IMR-90 (cell line): ENCODE data around the gene GALNT5. TPM values are rescaled to one million over a fixed set of nuclear protein-coding genes. Genes with fewer than 3 reads are reported as not detected.
"Not testable (repeated sequence)": the region's sequence is repeated elsewhere in the genome, so short reads cannot be mapped to it uniquely, and the experiment has no call there.

Experiments
- ATAC-seq: fragments of 200-7000 bp; cut with Tn5 transposase; 2 replicates; pipeline ENCODE4 v1.9.1; 2020; ENCODE audit warnings: low read depth, mild to moderate bottlenecking, moderate library complexity
- BruUV-seq: library from RNA; stranded (reverse); fragments of 400-500 nt; replicated peaks from 2 replicates; lab custom pipeline; 2021; lab: Mats Ljungman, UMichigan
- CTCF ChIA-PET: fragments of 300-600 bp; formaldehyde crosslinking; extraction: SDS; loops from one replicate; lab custom pipeline; 2021; ENCODE audit warnings: antibody characterized with exemption; lab: Yijun Ruan, JAX
- POLR2A ChIA-PET: fragments of 300-600 bp; sonication (Branson Sonifier 250); formaldehyde crosslinking; loops from one replicate; lab custom pipeline; 2022; ENCODE audit warnings: antibody characterized with exemption; ENCODE audit not compliant: unreplicated experiment; lab: Charles Lee
- DNase-seq: peaks from one replicate; pipeline ENCODE4 v3.0.0; 2013
- H2AFZ ChIP-seq: replicated peaks from 2 replicates; pipeline ENCODE3; 2013; ENCODE audit warnings: low read length, mild to moderate bottlenecking; ENCODE audit not compliant: poor library complexity
- H2AK5ac ChIP-seq: 2 replicates; pipeline ENCODE4 v1.6.1; 2013; ENCODE audit warnings: low read depth, low read length, inconsistent platforms
- H2AK9ac ChIP-seq: replicated peaks from 2 replicates; pipeline ENCODE3; 2013; ENCODE audit warnings: mild to moderate bottlenecking, low read depth, low read length, moderate library complexity; ENCODE audit not compliant: poor library complexity
- H2BK120ac ChIP-seq: 2 replicates; pipeline ENCODE4 v1.6.1; 2013; ENCODE audit warnings: low read depth, low read length, inconsistent platforms
- H2BK15ac ChIP-seq: 3 replicates; pipeline ENCODE4 v1.6.1; 2013; ENCODE audit warnings: low read depth, low read length, inconsistent platforms
- H2BK20ac ChIP-seq: 2 replicates; pipeline ENCODE4 v1.6.1; 2013; ENCODE audit warnings: low read depth, mild to moderate bottlenecking, inconsistent platforms, low read length, moderate library complexity
- H2BK5ac ChIP-seq: 2 replicates; pipeline ENCODE4 v1.6.1; 2013; ENCODE audit warnings: mild to moderate bottlenecking, low read depth, low read length, inconsistent platforms; ENCODE audit not compliant: poor library complexity, severe bottlenecking
- H3K14ac ChIP-seq: replicated peaks from 2 replicates; pipeline ENCODE4 v1.6.1; 2013; ENCODE audit warnings: low read depth, low read length, inconsistent platforms
- H3K18ac ChIP-seq: 2 replicates; pipeline ENCODE4 v1.6.1; 2013; ENCODE audit warnings: low read depth, low read length, control low read depth
- H3K23ac ChIP-seq: 2 replicates; pipeline ENCODE4 v1.6.1; 2013; ENCODE audit warnings: low read depth, low read length, inconsistent platforms
- H3K27ac ChIP-seq: 2 replicates; pipeline ENCODE4 v1.5.1; 2013; ENCODE audit warnings: mild to moderate bottlenecking, control low read depth, low read length; ENCODE audit not compliant: insufficient read depth
- H3K27me3 ChIP-seq: 2 replicates; pipeline ENCODE4 v1.6.1; 2013; ENCODE audit warnings: low read length; ENCODE audit not compliant: control insufficient read depth, insufficient read depth
- H3K36me3 ChIP-seq: 2 replicates; pipeline ENCODE4 v1.6.1; 2013; ENCODE audit warnings: low read length, mixed read lengths; ENCODE audit not compliant: control insufficient read depth, insufficient read depth
- H3K4ac ChIP-seq: 2 replicates; pipeline ENCODE4 v1.6.1; 2013; ENCODE audit warnings: low read depth, low read length, inconsistent platforms
- H3K4me1 ChIP-seq: 2 replicates; pipeline ENCODE4 v1.6.1; 2013; ENCODE audit warnings: low read length, mixed read lengths; ENCODE audit not compliant: control insufficient read depth, insufficient read depth
- H3K4me2 ChIP-seq: 2 replicates; pipeline ENCODE4 v1.6.1; 2013; ENCODE audit warnings: low read depth, mild to moderate bottlenecking, control low read depth, low read length, moderate library complexity
- H3K4me3 ChIP-seq: 2 replicates; pipeline ENCODE4 v1.5.1; 2013; ENCODE audit warnings: low read depth, mild to moderate bottlenecking, control low read depth, low read length, moderate library complexity; ENCODE audit not compliant: insufficient read depth
- H3K56ac ChIP-seq: 2 replicates; pipeline ENCODE4 v1.6.1; 2013; ENCODE audit warnings: low read length, inconsistent platforms; ENCODE audit not compliant: insufficient read depth; ENCODE audit errors: extremely low read depth
- H3K79me1 ChIP-seq, 2 experiments: 2 replicates each; pipeline ENCODE4 v1.6.1; 2013; ENCODE audit warnings: low read length in 2 of 2, inconsistent platforms in 1 of 2, low read depth in 1 of 2
- H3K9ac ChIP-seq: 2 replicates; pipeline ENCODE4 v1.6.1; 2013; ENCODE audit warnings: low read depth, low read length, control low read depth
- H3K9me1 ChIP-seq: 2 replicates; pipeline ENCODE4 v1.6.1; 2013; ENCODE audit warnings: low read length, inconsistent platforms; ENCODE audit not compliant: insufficient read depth
- H3K9me3 ChIP-seq: 2 replicates; pipeline ENCODE4 v1.6.1; 2013; ENCODE audit warnings: low read length; ENCODE audit not compliant: control insufficient read depth, insufficient read depth
- H4K20me1 ChIP-seq: 2 replicates; pipeline ENCODE4 v1.6.1; 2013; ENCODE audit warnings: low read length, inconsistent platforms; ENCODE audit not compliant: insufficient read depth
- H4K5ac ChIP-seq: 2 replicates; pipeline ENCODE4 v1.6.1; 2013; ENCODE audit warnings: mild to moderate bottlenecking, low read depth, low read length, control low read depth
- H4K8ac ChIP-seq, 2 experiments: 2 replicates each; pipeline ENCODE4 v1.6.1; 2013; ENCODE audit warnings: low read depth in 2 of 2, low read length in 2 of 2, control low read depth in 1 of 2, inconsistent platforms in 1 of 2
- H4K91ac ChIP-seq: 2 replicates; pipeline ENCODE4 v1.6.1; 2013; ENCODE audit warnings: low read depth, low read length, inconsistent platforms; ENCODE audit not compliant: insufficient read depth
- FOS ChIP-seq: fragments of 150-350 bp; IDR thresholded peaks from 2 replicates; pipeline ENCODE4 v1.6.1; 2016; ENCODE audit warnings: low read depth, low read length
- WGBS, 2 experiments: methylation state at CpG; one replicate each; pipeline versions ENCODE4 v1.1.5 to v1.1.7; 2013; ENCODE audit warnings: missing lambda C conversion rate in 2 of 2; ENCODE audit not compliant: insufficient read length in 1 of 2; ENCODE audit errors: extremely low coverage in 2 of 2; 5-methylcytosine and 5-hydroxymethylcytosine counted together
- dilution Hi-C: fragments of 300-500 bp; cut with HindIII; formaldehyde crosslinking; loops from one replicate; pipeline ENCODE4 v1.14.3; 2018; ENCODE audit warnings: low sequenced_read_pairs; ENCODE audit not compliant: unreplicated experiment
- in situ Hi-C: fragments of 300-500 bp; cut with MboI; formaldehyde crosslinking; loops from 3 replicates; pipeline ENCODE4 v1.14.3; 2019; ENCODE audit warnings: low sequenced_read_pairs, inconsistent platforms, mixed read lengths
- intact Hi-C: fragments of 100-400 bp; cut with micrococcal nuclease; formaldehyde crosslinking; loops from 2 replicates; pipeline ENCODE4 v1.10.0; 2022
- polyA plus RNA-seq, 3 experiments: library from polyadenylated mRNA; depleted of rRNA; stranded (reverse); fragments of >200 nt; gene quantifications; 2 replicates each; pipeline ENCODE4 v1.2.3, GENCODE V29; 2012; ENCODE audit warnings: low replicate concordance in 1 of 3
- total RNA-seq: library from RNA; depleted of rRNA; stranded (reverse); fragments of >200 nt; gene quantifications from 2 replicates; pipeline ENCODE4 v1.2.3, GENCODE V29; 2012

GALNT5 gene
- total and polyA plus RNA-seq, 2 of the 4 experiments (the other 2 are of a cell fraction): 36.3 to 63.3 TPM

DNA sequence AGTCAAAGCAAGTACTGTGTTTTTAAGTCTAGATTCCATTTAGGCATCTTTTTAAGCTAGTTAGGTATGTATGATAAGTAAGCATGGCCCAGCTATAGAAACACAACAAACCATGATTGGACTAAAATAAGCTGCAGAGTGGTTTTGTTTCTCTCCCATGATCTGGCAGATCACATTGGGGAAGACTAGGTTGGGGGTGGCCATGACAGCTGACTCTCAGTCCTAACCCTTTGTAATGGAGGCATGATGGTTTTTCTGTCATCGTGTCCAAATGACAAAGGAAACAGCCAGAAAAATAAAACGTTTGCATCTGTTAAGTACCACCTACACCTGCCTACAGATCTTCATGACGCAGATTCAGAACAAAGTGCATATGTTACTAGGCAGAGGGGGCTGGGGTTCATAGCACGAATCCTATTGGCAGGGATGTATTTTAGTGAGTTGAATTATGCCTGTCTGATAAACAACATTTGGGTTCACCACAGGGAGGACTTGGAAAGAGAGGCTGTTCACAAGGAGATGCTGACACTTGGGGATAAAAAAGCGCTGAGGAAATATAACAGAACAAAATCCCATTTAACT is 33.8 kb upstream of the GALNT5 start:
- no peak for DNase-seq
- CTCF ChIA-PET: no interaction called here
- POLR2A ChIA-PET: no interaction called here
- 0 out of 2 replicates have a peak overlapping the region, but pooled peaks have one; percentile 10 for H2BK20ac ChIP-seq
- no peak overlapping the region for H3K56ac ChIP-seq
- H3K4me1 ChIP-seq: no peaks in the 10 kb centered on the region
- no peaks in the 10 kb centered on the region for H3K36me3 ChIP-seq
- H2BK5ac ChIP-seq: no peak overlapping the region
- no peak for ATAC-seq
- no peak overlapping the region for H3K4ac ChIP-seq
- H4K5ac ChIP-seq: peak overlapping the region; percentile 40; the same call in 1 of the 2 replicates
- no TSS peak for BruUV-seq
- no peaks in the 10 kb centered on the region for H3K9me3 ChIP-seq
- H4K20me1 ChIP-seq: no peaks in the 10 kb centered on the region
- no peak overlapping the region for H2AFZ ChIP-seq
- H3K23ac ChIP-seq: no peak overlapping the region
- H2AK5ac ChIP-seq: no peak overlapping the region
- H3K79me1 ChIP-seq: no peaks in the 10 kb centered on the region
- TF ChIP-seq FOS: no peak
- no peak overlapping the region for H2AK9ac ChIP-seq
- intact Hi-C loops (no loop called here), in situ Hi-C loops (no loop called here), dilution Hi-C loops (no loop called here)
- H3K4me2 ChIP-seq: no peak overlapping the region
- H3K27me3 ChIP-seq: no peaks in the 10 kb centered on the region
- H3K14ac ChIP-seq: no peak overlapping the region
- no CpG with 5 or more reads among the region's 5 CpGs for WGBS, 2 experiments
- H3K9me1 ChIP-seq: no peaks in the 10 kb centered on the region
- no peak overlapping the region for H3K4me3 ChIP-seq
- H2BK120ac ChIP-seq: no peak overlapping the region
- H4K91ac ChIP-seq: no peak overlapping the region
- H3K27ac ChIP-seq: no peak overlapping the region
- H3K9ac ChIP-seq: no peak overlapping the region
- no peak overlapping the region for H4K8ac ChIP-seq
- H2BK15ac ChIP-seq: no peak overlapping the region
- peak overlapping the region; percentile 27; the same call in 1 of the 2 replicates for H3K18ac ChIP-seq

DNA sequence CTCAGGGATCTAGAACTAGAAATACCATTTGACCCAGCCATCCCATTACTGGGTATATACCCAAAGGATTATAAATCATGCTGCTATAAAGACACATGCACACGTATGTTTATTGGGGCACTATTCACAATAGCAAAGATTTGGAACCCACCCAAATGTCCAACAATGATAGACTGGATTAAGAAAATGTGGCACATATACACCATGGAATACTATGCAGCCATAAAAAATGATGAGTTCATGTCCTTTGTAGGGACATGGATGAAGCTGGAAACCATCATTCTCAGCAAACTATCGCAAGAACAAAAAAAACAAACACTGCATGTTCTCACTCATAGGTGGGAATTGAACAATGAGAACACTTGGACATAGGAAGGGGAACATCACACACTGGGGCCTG is 33.1 kb upstream of the GALNT5 start:
- H3K36me3 ChIP-seq, H3K9ac ChIP-seq, H4K91ac ChIP-seq, H2BK20ac ChIP-seq, H3K4me2 ChIP-seq, H3K79me1 ChIP-seq, in situ Hi-C loops, H3K56ac ChIP-seq, H2BK15ac ChIP-seq, H3K9me3 ChIP-seq, H3K9me1 ChIP-seq, H2BK5ac ChIP-seq, H4K5ac ChIP-seq, CTCF ChIA-PET, H4K20me1 ChIP-seq, intact Hi-C loops, H3K18ac ChIP-seq, H2AFZ ChIP-seq, H3K27ac ChIP-seq, H3K14ac ChIP-seq, H4K8ac ChIP-seq, BruUV-seq, H3K4me3 ChIP-seq, H2AK5ac ChIP-seq, H2BK120ac ChIP-seq, ATAC-seq, DNase-seq, POLR2A ChIA-PET, H3K27me3 ChIP-seq, H3K23ac ChIP-seq, dilution Hi-C loops, H3K4ac ChIP-seq, H2AK9ac ChIP-seq, H3K4me1 ChIP-seq: not testable (repeated sequence)
- no CpG with 5 or more reads among the region's 2 CpGs for WGBS, 2 experiments
